ENCODE data around the gene TRIM4. TPM values are rescaled to one million over a fixed set of nuclear protein-coding genes. Genes with fewer than 3 reads are reported as not detected.
"Not testable (repeated sequence)": the region's sequence is repeated elsewhere in the genome, so short reads cannot be mapped to it uniquely, and the experiment has no call there.

The TRIM4 gene
- total RNA-seq, 1 donor from 2014 or later, result 17.1 TPM

GRCh38 chr7:99881370-99881769, 38.0 kb downstream of the TRIM4 start:
- no peak overlapping the region for H3K4me3 ChIP-seq (ENCODE audit: low read depth, low read length)
- no peaks in the 10 kb centered on the region for H3K27me3 ChIP-seq (ENCODE audit: control insufficient read depth, insufficient read depth, low read length)
- FAIRE-seq (no peak), DNase-seq (ENCODE audit: low read depth) (no peak)
- TF ChIP-seq, protein P1, sequence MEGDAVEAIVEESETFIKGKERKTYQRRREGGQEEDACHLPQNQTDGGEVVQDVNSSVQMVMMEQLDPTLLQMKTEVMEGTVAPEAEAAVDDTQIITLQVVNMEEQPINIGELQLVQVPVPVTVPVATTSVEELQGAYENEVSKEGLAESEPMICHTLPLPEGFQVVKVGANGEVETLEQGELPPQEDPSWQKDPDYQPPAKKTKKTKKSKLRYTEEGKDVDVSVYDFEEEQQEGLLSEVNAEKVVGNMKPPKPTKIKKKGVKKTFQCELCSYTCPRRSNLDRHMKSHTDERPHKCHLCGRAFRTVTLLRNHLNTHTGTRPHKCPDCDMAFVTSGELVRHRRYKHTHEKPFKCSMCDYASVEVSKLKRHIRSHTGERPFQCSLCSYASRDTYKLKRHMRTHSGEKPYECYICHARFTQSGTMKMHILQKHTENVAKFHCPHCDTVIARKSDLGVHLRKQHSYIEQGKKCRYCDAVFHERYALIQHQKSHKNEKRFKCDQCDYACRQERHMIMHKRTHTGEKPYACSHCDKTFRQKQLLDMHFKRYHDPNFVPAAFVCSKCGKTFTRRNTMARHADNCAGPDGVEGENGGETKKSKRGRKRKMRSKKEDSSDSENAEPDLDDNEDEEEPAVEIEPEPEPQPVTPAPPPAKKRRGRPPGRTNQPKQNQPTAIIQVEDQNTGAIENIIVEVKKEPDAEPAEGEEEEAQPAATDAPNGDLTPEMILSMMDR (IDR thresholded peaks at IDR 0.05; ENCODE audit: insufficient read depth, low read length, severe bottlenecking), result no peak
- H3K36me3 ChIP-seq (ENCODE audit: control insufficient read depth, insufficient read depth, low read length), result no peaks in the 10 kb centered on the region

- no peaks in the 10 kb centered on the region for H3K36me3 ChIP-seq (ENCODE audit: control insufficient read depth, insufficient read depth, low read length)
- H3K27me3 ChIP-seq (ENCODE audit: control insufficient read depth, insufficient read depth, low read length), result no peaks in the 10 kb centered on the region
- FAIRE-seq (no peak), DNase-seq (ENCODE audit: low read depth) (no peak)
- TF ChIP-seq, protein P1 (IDR thresholded peaks at IDR 0.05; ENCODE audit: insufficient read depth, low read length, severe bottlenecking), result no peak
- no peak within 1 kb of the TSS for H3K4me3 ChIP-seq (ENCODE audit: low read depth, low read length)
Measured at GRCh38 chr7:99876933-99877332, 42.4 kb downstream of the TRIM4 start, which contains the start of gene OR2AE1. Gene OR2AE1 (minus strand): TSS chr7:99877033. CDS start chr7:99877033, 0 bp downstream.

GRCh38 chr7:99876491-99876890, 42.8 kb downstream of the TRIM4 start:
- Histone ChIP-seq H3K36me3 (ENCODE audit: control insufficient read depth, insufficient read depth, low read length) (no peaks in the 10 kb centered on the region), H3K4me3 (ENCODE audit: low read depth, low read length) (no peak overlapping the region), H3K27me3 (ENCODE audit: control insufficient read depth, insufficient read depth, low read length) (no peaks in the 10 kb centered on the region)
- TF ChIP-seq, protein P1 (IDR thresholded peaks at IDR 0.05; ENCODE audit: insufficient read depth, low read length, severe bottlenecking), result no peak
- FAIRE-seq (peak; percentile 68), DNase-seq (ENCODE audit: low read depth) (no peak)

- no peaks in the 10 kb centered on the region for H3K27me3 ChIP-seq (ENCODE audit: control insufficient read depth, insufficient read depth, low read length)
- TF ChIP-seq, protein P1 (IDR thresholded peaks at IDR 0.05; ENCODE audit: insufficient read depth, low read length, severe bottlenecking), result no peak
- no peak for DNase-seq (ENCODE audit: low read depth)
- no peak for FAIRE-seq
- H3K4me3 ChIP-seq (ENCODE audit: low read depth, low read length), result no peak overlapping the region
- H3K36me3 ChIP-seq (ENCODE audit: control insufficient read depth, insufficient read depth, low read length), result no peaks in the 10 kb centered on the region
Measured at GRCh38 chr7:99868246-99868645, 51.1 kb downstream of the TRIM4 start.

GRCh38 chr7:99867477-99867876, 51.9 kb downstream of the TRIM4 start:
- not testable (repeated sequence) for H3K4me3 ChIP-seq (ENCODE audit: low read depth, low read length); FAIRE-seq; H3K27me3 ChIP-seq (ENCODE audit: control insufficient read depth, insufficient read depth, low read length); H3K36me3 ChIP-seq (ENCODE audit: control insufficient read depth, insufficient read depth, low read length); DNase-seq (ENCODE audit: low read depth)

DNA sequence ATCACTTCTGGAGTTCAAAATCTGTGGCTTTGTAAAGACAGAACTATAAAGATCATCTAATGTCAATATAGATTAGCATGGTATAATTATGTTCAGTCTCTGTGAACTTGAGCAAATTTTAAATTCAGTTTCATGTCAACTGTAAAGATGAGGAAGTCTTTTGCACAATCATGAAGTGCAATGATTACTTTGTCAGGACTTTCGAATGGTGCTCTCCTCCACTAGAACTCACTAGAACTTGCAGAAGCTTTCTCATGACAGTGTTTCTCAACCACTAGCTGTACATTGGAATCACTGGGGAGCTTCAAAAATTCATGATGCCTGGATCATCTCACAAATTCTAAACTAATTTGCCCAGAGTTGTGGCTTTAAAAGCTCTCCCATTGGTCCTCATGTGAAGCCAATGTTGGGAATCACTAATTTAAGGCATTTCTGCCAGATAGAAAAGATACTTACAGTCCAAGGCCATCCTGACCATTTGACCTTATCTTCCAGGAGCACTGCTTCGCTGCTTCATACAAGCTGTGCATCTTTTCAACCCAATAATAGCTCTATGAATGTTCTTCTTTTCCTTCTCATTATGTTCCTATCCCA, 55.4 kb downstream of the TRIM4 start:
- H3K27me3 ChIP-seq (ENCODE audit: control insufficient read depth, insufficient read depth, low read length), result no peaks in the 10 kb centered on the region
- no peaks in the 10 kb centered on the region for H3K36me3 ChIP-seq (ENCODE audit: control insufficient read depth, insufficient read depth, low read length)
- DNase-seq (ENCODE audit: low read depth), result no peak
- no peak for FAIRE-seq
- TF ChIP-seq, protein P1 (IDR thresholded peaks at IDR 0.05; ENCODE audit: insufficient read depth, low read length, severe bottlenecking), result no peak
- H3K4me3 ChIP-seq (ENCODE audit: low read depth, low read length), result no peak overlapping the region
